Panc1 (cell line): ENCODE measurements around the gene HOXC11. TPM values are rescaled to one million over a fixed set of nuclear protein-coding genes. Genes with fewer than 3 reads are reported as not detected.

ENCODE experiments used
- ATAC-seq: fragments of 200-7000 bp; cut with Tn5 transposase; 2 replicates; pipeline ENCODE4 v1.9.1; 2020; ENCODE audit warnings: mild to moderate bottlenecking, moderate library complexity
- BruUV-seq: library from RNA; stranded (reverse); fragments of 400-500 nt; replicated peaks from 2 replicates; lab custom pipeline; 2021; lab: Mats Ljungman, UMichigan
- CTCF ChIA-PET: fragments of 300-600 bp; sonication (Branson Sonifier 250); formaldehyde crosslinking; loops from one replicate; lab custom pipeline; 2022; ENCODE audit warnings: antibody characterized with exemption; lab: Charles Lee
- POLR2A ChIA-PET: fragments of 300-600 bp; sonication (Branson Sonifier 250); formaldehyde crosslinking; loops from one replicate; lab custom pipeline; 2022; ENCODE audit warnings: antibody characterized with exemption; lab: Charles Lee
- DNase-seq: peaks from one replicate; pipeline ENCODE4 v3.0.0-alpha.2; 2010; ENCODE audit warnings: low read depth, low spot score
- H3K27ac ChIP-seq: 2 replicates; pipeline ENCODE4 v1.5.1; 2011; ENCODE audit warnings: mild to moderate bottlenecking, low read length, inconsistent platforms
- H3K27me3 ChIP-seq: fragments of 200-500 bp; sonication (Bioruptor generic); 2 replicates; pipeline ENCODE4 v1.6.0; 2014; ENCODE audit warnings: low read length, inconsistent platforms; ENCODE audit not compliant: control insufficient read depth, insufficient read depth
- H3K36me3 ChIP-seq: fragments of 200-500 bp; sonication (Bioruptor generic); 2 replicates; pipeline ENCODE4 v1.5.1; 2014; ENCODE audit warnings: inconsistent platforms, mild to moderate bottlenecking, low read length, moderate library complexity; ENCODE audit not compliant: control insufficient read depth, insufficient read depth
- H3K4me1 ChIP-seq: 2 replicates; pipeline ENCODE4 v1.5.1; 2011; ENCODE audit warnings: inconsistent platforms, mild to moderate bottlenecking, low read length, moderate library complexity; ENCODE audit not compliant: control insufficient read depth, insufficient read depth
- H3K4me3 ChIP-seq, 2 experiments: 2 replicates each; pipeline ENCODE4 v1.5.1; 2011 to 2012; ENCODE audit warnings: low read depth in 2 of 2, low read length in 2 of 2, mild to moderate bottlenecking in 2 of 2, inconsistent platforms in 1 of 2, moderate library complexity in 1 of 2
- H3K9me3 ChIP-seq: fragments of 200-500 bp; sonication (Bioruptor generic); 2 replicates; pipeline ENCODE4 v1.5.1; 2014; ENCODE audit warnings: low read depth, mild to moderate bottlenecking, inconsistent platforms, low read length, moderate library complexity; ENCODE audit not compliant: control insufficient read depth, insufficient read depth
- CTCF ChIP-seq: fragments of 450-650 bp; IDR thresholded peaks from 2 replicates; pipeline ENCODE4 v1.5.1; 2017; ENCODE audit warnings: mild to moderate bottlenecking
- POLR2AphosphoS5 ChIP-seq: IDR thresholded peaks from 2 replicates; pipeline ENCODE4 v1.6.1; 2012; ENCODE audit warnings: mild to moderate bottlenecking, low read depth, low read length, moderate library complexity
- SIN3A ChIP-seq: IDR thresholded peaks from 2 replicates; pipeline ENCODE4 v1.6.1; 2012; ENCODE audit warnings: low read depth, mild to moderate bottlenecking, low read length, moderate library complexity, borderline replicate concordance; ENCODE audit not compliant: insufficient read depth
- TCF7L2 ChIP-seq: IDR thresholded peaks from 2 replicates; pipeline ENCODE4 v1.6.1; 2011; ENCODE audit warnings: mild to moderate bottlenecking, low read depth, low read length, inconsistent platforms
- in situ Hi-C: cut with HindIII; loops from 2 replicates; pipeline ENCODE4 v1.10.0; 2016; ENCODE audit warnings: low sequenced_read_pairs, low pct_unique_long_range_greater_than_20kb
- intact Hi-C: fragments of 100-400 bp; cut with micrococcal nuclease; formaldehyde crosslinking; loops from one replicate; pipeline ENCODE4 v1.10.0; 2022; ENCODE audit not compliant: unreplicated experiment
- total RNA-seq: library from RNA; stranded (reverse); gene quantifications from one replicate; pipeline ENCODE4 v1.2.1, GENCODE V29; 2021; ENCODE audit not compliant: unreplicated experiment
- TF ChIP-seq, protein P1 (sequence below), 2 experiments: IDR thresholded peaks; 2 replicates each; pipeline ENCODE4 v1.6.1; 2011 to 2012; ENCODE audit warnings: low read depth in 2 of 2, control low read depth in 1 of 2, low read length in 1 of 2, mild to moderate bottlenecking in 1 of 2, moderate library complexity in 1 of 2; ENCODE audit not compliant: insufficient read depth in 1 of 2

HOXC11 gene
- total RNA-seq, 1 experiment from 2014 or later, result 17.0 TPM

GRCh38 chr12:53966085-53966384 lies 6.9 kb upstream of the HOXC11 start:
- Histone ChIP-seq H3K27ac (peak overlapping the region; percentile 100), H3K4me1 (peaks cover 84% of the 10 kb centered on the region), H3K36me3 (peaks cover 4% of the 10 kb centered on the region; the same call in 1 of the 2 replicates), H3K27me3 (no peaks in the 10 kb centered on the region), H3K9me3 (no peaks in the 10 kb centered on the region), H3K4me3 (no peak overlapping the region)
- DNase-seq (no peak), ATAC-seq (no peak)
- CTCF ChIA-PET, result no interaction called here
- in situ Hi-C loops (no loop called here), intact Hi-C loops (no loop called here)
- no TSS peak for BruUV-seq
- TF ChIP-seq TCF7L2 (no peak), SIN3A (no peak), CTCF (no peak), POLR2AphosphoS5 (no peak)
- TF ChIP-seq, protein P1, sequence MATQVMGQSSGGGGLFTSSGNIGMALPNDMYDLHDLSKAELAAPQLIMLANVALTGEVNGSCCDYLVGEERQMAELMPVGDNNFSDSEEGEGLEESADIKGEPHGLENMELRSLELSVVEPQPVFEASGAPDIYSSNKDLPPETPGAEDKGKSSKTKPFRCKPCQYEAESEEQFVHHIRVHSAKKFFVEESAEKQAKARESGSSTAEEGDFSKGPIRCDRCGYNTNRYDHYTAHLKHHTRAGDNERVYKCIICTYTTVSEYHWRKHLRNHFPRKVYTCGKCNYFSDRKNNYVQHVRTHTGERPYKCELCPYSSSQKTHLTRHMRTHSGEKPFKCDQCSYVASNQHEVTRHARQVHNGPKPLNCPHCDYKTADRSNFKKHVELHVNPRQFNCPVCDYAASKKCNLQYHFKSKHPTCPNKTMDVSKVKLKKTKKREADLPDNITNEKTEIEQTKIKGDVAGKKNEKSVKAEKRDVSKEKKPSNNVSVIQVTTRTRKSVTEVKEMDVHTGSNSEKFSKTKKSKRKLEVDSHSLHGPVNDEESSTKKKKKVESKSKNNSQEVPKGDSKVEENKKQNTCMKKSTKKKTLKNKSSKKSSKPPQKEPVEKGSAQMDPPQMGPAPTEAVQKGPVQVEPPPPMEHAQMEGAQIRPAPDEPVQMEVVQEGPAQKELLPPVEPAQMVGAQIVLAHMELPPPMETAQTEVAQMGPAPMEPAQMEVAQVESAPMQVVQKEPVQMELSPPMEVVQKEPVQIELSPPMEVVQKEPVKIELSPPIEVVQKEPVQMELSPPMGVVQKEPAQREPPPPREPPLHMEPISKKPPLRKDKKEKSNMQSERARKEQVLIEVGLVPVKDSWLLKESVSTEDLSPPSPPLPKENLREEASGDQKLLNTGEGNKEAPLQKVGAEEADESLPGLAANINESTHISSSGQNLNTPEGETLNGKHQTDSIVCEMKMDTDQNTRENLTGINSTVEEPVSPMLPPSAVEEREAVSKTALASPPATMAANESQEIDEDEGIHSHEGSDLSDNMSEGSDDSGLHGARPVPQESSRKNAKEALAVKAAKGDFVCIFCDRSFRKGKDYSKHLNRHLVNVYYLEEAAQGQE (IDR thresholded peaks at IDR 0.05; ENCODE audit: insufficient read depth in 1 of 2, low read depth in 2 of 2, low read length in 1 of 2), result no peak
- POLR2A ChIA-PET, result interaction anchor here (0.6 to 1.1 kb wide), 2 partner anchors 14 to 349 kb away, joined by 5 to 7 read pairs; no protein-coding TSS in a partner anchor

GRCh38 chr12:53966385-53967133 lies 6.4 kb upstream of the HOXC11 start:
- H3K4me3 ChIP-seq, result no peak overlapping the region
- DNase-seq (no peak), ATAC-seq (no peak)
- POLR2A ChIA-PET, result interaction anchor here (0.6 to 1.1 kb wide), 2 partner anchors 14 to 349 kb away, joined by 5 to 7 read pairs; no protein-coding TSS in a partner anchor
- no peaks in the 10 kb centered on the region for H3K9me3 ChIP-seq
- H3K4me1 ChIP-seq, result peaks cover 89% of the 10 kb centered on the region
- in situ Hi-C loops, result no loop called here
- TF ChIP-seq TCF7L2 (no peak), POLR2AphosphoS5 (no peak), CTCF (no peak), SIN3A (no peak)
- TF ChIP-seq, protein P1 (IDR thresholded peaks at IDR 0.05; ENCODE audit: insufficient read depth in 1 of 2, low read depth in 2 of 2, low read length in 1 of 2), result no peak
- H3K36me3 ChIP-seq, result peaks cover 4% of the 10 kb centered on the region; the same call in 1 of the 2 replicates
- H3K27me3 ChIP-seq, result no peaks in the 10 kb centered on the region
- H3K27ac ChIP-seq, result peak overlapping the region; percentile 100
- CTCF ChIA-PET, result no interaction called here
- BruUV-seq, result no TSS peak
- intact Hi-C loops, result no loop called here
